Hepatocyte (in vitro differentiated cells): Measurements from ENCODE around the gene LDLR.

Source experiments
- CTCF ChIP-seq: fragments of 200-600 bp; sonication (generic); IDR thresholded peaks from 2 replicates; pipeline ENCODE4 v1.5.1; 2016; ENCODE audit warnings: antibody characterized with exemption, mild to moderate bottlenecking; ENCODE audit not compliant: poor library complexity
- EZH2 ChIP-seq: fragments of 200-600 bp; sonication (generic); IDR thresholded peaks from 2 replicates; pipeline ENCODE4 v1.6.1; 2016; ENCODE audit warnings: antibody characterized with exemption, mild to moderate bottlenecking, borderline replicate concordance

- TF ChIP-seq CTCF (no peak), EZH2 (no peak)
Measured at GRCh38 chr19:11174336-11174735, 85.1 kb downstream of the LDLR start.
